ENCODE measurements around the gene MARVELD1. TPM values are rescaled to one million over a fixed set of nuclear protein-coding genes. Genes with fewer than 3 reads are reported as not detected.

MARVELD1 gene
- total and polyA plus RNA-seq, 10 donors: 3.7 to 24.6 (median 12.9) TPM

DNA sequence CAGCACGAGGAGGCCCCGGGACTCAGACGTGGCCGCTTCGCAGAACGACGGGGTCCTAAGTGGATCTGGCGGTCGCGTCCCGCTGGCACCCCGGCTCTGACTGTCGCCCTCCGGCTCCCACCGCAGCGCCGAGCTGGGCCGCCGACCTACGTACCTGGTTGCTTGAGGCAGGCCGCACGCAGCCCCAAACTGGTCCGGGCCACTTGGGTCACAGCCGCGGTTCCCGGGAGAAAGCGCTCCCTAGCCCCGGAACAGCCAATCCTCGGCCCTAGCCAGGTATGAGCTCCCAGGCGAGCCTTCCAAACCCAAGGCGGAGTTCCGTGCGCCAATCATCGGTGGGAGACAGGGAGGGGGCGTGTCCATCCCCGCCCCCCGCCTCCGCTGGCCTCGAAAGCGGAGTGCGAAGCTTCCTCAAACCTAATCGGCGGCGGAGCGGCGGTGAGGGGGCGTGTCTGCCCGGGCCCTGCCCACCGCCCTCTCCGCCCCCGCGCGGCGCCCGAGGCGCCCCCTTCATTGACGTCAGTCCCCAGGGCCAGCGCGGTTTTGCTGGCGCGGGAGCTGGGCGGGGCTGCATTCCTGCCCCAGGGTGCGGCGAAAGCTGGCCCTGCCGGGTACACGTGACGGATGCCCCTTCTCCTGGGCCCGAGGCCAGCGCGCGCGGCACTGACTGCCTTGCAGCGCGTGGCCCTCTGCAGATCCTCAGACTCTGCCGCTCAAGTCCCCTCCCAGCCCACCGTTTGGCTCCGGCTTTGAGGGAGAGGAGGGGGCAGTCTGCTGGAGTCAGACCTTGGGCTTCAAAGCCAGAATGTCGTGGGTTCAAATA lies 26.4 kb upstream of the MARVELD1 start, which contains the start of gene AVPI1:
AVPI1 (minus strand) TSS at position 280 of the 823 bp plus-strand sequence. CDS start 7,336 bp downstream, outside the sequence.
- H3K27me3 ChIP-seq (replicated peaks in 1 of 7): no peaks in the 10 kb centered on the region

DNA sequence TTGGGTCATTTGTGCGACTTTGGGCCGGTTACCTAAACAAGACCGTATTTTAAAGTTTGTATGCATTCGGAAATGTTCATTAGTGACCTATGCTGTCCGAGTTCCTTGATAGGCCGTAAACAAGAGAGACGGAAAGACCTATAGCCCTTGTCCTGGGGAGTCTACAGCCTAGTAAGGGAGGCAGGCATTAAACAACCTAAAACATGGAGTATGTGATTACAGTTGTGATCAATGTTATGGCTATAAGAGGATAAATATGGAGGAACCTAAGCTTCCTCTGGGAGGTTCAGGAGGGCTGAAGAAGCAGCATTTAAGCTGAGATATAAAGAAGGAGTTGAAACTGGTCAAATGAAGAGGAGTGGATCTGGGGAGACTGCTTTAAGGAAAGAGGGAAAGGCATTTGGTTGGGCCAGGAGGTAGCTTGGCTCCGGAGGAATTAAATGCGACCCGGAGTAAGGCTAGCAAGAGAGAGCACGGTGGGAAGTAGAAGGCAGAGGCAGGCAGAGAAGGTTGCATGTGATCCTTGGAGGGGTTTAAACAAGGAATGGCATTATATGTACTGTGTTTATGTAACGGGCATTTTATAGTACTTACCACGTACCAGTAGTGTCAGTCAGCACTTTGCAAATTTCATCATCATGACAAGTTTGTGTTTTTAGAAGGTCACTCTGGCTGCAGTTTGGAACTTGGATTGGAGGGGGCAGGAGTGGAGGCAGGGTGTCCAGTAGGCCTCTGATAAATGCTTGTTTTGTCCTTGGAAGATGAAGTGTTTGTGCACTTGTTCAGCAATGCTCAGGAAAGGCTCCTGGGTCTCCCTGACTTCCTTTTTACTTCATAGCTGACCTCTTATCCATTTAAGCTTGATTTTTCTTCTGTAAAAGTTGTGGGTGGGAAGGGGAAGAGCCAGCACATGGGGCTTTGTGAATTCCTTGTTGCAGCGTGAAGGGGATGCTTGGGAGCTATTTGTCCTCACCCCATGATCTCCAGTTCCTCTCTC lies 25.4 kb upstream of the MARVELD1 start:
- peak overlapping the region; percentile 62 to 93 (median 89) for H3K27ac ChIP-seq
- peak; percentile 31 for DNase-seq
- H3K27me3 ChIP-seq (replicated peaks in 1 of 7): no peaks in the 10 kb centered on the region
- H3K4me3 ChIP-seq: peak overlapping the region in 7 of 8 donors; percentile 60 to 92 (median 71)
- WGBS, 5 donors: 47 to 61% (median 52%) methylated on average over 14 of the region's 14 CpGs
- H3K4me1 ChIP-seq: peaks cover 16 to 63% (median 53%) of the 10 kb centered on the region in 6 donors
- intact Hi-C loops (cut with DNase I; ENCODE audit: low total_unique reads): no loop called here
- no peaks in the 10 kb centered on the region for H3K36me3 ChIP-seq
- TF ChIP-seq POLR2AphosphoS5 (IDR thresholded peaks at IDR 0.05): peak in 1 of 3 donors; percentile 53
- TF ChIP-seq, protein P1, sequence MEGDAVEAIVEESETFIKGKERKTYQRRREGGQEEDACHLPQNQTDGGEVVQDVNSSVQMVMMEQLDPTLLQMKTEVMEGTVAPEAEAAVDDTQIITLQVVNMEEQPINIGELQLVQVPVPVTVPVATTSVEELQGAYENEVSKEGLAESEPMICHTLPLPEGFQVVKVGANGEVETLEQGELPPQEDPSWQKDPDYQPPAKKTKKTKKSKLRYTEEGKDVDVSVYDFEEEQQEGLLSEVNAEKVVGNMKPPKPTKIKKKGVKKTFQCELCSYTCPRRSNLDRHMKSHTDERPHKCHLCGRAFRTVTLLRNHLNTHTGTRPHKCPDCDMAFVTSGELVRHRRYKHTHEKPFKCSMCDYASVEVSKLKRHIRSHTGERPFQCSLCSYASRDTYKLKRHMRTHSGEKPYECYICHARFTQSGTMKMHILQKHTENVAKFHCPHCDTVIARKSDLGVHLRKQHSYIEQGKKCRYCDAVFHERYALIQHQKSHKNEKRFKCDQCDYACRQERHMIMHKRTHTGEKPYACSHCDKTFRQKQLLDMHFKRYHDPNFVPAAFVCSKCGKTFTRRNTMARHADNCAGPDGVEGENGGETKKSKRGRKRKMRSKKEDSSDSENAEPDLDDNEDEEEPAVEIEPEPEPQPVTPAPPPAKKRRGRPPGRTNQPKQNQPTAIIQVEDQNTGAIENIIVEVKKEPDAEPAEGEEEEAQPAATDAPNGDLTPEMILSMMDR (IDR thresholded peaks at IDR 0.05 in 8 of 11, conservative IDR thresholded peaks at IDR 0.05 in 3 of 11): no peak
- H3K9me3 ChIP-seq: peaks cover 0 to under 1% (median 0%) of the 10 kb centered on the region in 8 donors

More for the DNA sequence above, 26.4 kb upstream of the MARVELD1 start, which contains the start of gene AVPI1:
- Histone ChIP-seq H3K27ac (peak within 1 kb of the TSS; percentile 62 to 93 (median 89)), H3K36me3 (no peaks in the 10 kb centered on the region), H3K4me3 (peak within 1 kb of the TSS; percentile 60 to 92 (median 68)), H3K4me1 (peaks cover 16 to 69% (median 56%) of the 10 kb centered on the region in 6 donors), H3K9me3 (no peaks in the 10 kb centered on the region)
- WGBS, 5 donors: 0 to 1% (median 1%) methylated on average over 24 to 78 of the region's 78 CpGs
- DNase-seq: peak; percentile 99
- TF ChIP-seq POLR2AphosphoS5 (IDR thresholded peaks at IDR 0.05) (peak; percentile 93 to 97 (median 96)), POLR2A (IDR thresholded peaks at IDR 0.05) (peak in 2 of 3 donors; percentile 75 to 82)
- TF ChIP-seq, protein P1 (IDR thresholded peaks at IDR 0.05 in 8 of 11, conservative IDR thresholded peaks at IDR 0.05 in 3 of 11): peak in 2 of 11 experiments; percentile 15 to 57
- intact Hi-C loops (cut with DNase I; ENCODE audit: low total_unique reads): no loop called here

DNA sequence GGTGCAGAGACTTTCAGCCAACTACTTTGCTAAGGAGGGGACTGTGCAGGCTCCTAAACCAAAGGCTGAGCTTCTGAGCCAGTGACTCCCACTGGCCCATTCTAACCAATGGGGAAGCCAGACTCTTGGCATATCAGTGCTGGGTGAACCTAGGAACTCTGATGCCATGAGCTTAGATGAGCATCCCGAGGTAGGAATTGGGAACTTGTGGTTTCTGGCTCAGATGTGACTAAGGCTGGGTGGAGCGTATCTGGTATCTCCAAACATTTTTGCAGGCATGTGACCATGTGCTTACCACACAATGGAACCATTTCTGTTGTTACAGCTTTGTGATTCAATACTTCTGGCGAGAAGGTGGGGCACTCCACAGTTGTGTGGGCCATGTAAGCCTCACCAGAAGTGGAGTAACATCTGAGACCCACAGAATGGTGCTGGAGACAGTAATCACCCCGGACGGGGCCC lies 23.9 kb upstream of the MARVELD1 start:
- DNase-seq: peak; percentile 16
- H3K27ac ChIP-seq: peak overlapping the region in 6 of 8 donors; percentile 84 to 93 (median 90)
- peak in 1 of 3 donors; percentile 14 for TF ChIP-seq POLR2AphosphoS5 (IDR thresholded peaks at IDR 0.05)
- no peak for TF ChIP-seq POLR2A (IDR thresholded peaks at IDR 0.05)
- TF ChIP-seq, protein P1 (IDR thresholded peaks at IDR 0.05 in 8 of 11, conservative IDR thresholded peaks at IDR 0.05 in 3 of 11): no peak
- 60 to 88% (median 73%) methylated on average over 5 of the region's 5 CpGs for WGBS, 5 donors
- H3K27me3 ChIP-seq (replicated peaks in 1 of 7): no peaks in the 10 kb centered on the region
- H3K4me1 ChIP-seq: peaks cover 11 to 47% (median 39%) of the 10 kb centered on the region in 6 donors
- peaks cover 0 to 4% (median 0%) of the 10 kb centered on the region in 8 donors for H3K9me3 ChIP-seq
- H3K4me3 ChIP-seq: no peak overlapping the region
- intact Hi-C loops (cut with DNase I; ENCODE audit: low total_unique reads): no loop called here
- no peaks in the 10 kb centered on the region for H3K36me3 ChIP-seq

Data from spleen (tissue), 11 donors.